HL-60/S4 treated with phorbol 12-myristate 13-acetate at 8.2 ng/mL for 4 days and 3 days (cell line): ENCODE data around the gene ERMN.

Experiments used
- in situ Hi-C: fragments of 300-500 bp; cut with MboI; formaldehyde crosslinking; loops from 2 replicates; pipeline ENCODE4 v1.15.0; 2022; ENCODE audit warnings: low sequenced_read_pairs

Gene ERMN

DNA sequence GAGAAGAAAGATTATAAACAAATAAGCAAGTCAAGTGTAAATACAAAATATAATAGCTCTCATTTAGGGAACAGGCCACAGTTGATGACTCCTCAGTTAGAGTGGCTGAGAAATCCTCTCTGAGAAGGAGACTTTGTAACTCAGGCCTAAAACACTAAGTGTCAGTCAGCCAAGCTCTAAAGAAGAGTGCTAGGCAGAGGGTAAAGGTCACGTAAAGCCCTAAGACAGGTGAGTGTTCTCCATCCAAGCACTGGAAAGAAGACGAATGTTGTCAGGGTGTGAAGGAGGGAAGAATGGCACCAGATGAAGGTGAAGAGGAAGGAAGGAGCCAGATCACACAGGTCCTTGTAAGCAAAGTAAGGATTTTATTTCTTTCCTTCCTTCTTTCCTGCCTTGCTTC lies 24.3 kb downstream of the ERMN start:
- in situ Hi-C loops: no loop called here

DNA sequence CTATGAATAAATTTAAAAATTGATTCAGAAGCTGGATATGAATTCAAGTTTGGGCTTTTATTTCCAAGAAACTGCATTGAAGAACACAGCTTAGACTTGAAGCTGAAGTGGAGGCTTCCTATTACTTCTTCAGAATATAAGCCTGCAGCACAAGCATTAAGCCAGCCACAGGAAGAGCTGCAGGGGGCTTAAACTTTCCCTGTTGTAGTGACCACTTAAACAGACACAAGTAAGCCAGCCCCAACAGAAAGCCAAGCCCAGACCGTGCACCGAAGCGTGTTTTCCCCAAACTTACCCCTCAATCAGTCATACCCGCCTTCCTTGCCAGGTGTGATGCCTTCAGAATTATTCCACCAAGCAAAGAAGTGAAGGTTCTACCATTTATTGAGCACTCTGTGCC lies 28.7 kb downstream of the ERMN start:
- in situ Hi-C loops: loop anchor here (25.0 kb wide), 1 partner anchor 715 kb away; no protein-coding TSS in a partner anchor

DNA sequence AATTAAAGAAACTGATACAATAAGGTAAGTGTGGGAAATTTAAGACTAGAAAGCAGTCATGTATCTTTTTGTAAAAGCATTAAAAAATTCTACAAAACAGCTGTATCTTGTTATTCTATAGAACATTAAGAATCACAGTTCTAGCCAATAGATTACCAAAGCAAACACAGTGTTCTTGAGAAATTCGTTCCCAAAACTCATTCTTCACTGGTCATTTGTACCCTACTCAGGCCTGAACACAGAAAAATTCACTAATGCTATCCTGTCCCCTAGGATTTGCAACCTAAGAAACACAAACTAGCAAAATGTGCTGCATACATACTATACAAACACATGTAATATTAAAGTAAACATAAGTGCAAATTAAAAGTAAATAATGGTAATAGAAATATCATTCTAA lies 29.1 kb downstream of the ERMN start:
- in situ Hi-C loops: loop anchor here (25.0 kb wide), 1 partner anchor 716 kb away; no protein-coding TSS in a partner anchor

DNA sequence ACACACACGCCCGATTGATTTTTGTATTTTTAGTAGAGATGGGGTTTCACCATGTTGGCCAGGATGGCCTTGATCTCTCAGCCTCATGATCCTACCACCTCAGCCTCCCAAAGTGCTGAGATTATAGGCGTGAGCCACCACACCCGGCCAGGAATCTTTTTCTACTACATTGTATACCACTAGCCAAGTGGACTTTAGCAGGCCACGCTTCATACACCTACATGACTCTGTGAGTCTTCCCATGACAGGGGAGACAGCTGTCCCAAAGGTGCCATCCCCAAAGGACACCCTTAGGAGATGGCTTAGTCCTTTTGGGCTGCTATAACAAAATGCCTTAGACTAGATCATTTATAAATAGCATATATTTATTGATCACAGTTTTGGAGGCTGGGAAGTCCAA lies 32.8 kb downstream of the ERMN start:
- in situ Hi-C loops: loop anchor here (25.0 kb wide), 1 partner anchor 719 kb away; no protein-coding TSS in a partner anchor

DNA sequence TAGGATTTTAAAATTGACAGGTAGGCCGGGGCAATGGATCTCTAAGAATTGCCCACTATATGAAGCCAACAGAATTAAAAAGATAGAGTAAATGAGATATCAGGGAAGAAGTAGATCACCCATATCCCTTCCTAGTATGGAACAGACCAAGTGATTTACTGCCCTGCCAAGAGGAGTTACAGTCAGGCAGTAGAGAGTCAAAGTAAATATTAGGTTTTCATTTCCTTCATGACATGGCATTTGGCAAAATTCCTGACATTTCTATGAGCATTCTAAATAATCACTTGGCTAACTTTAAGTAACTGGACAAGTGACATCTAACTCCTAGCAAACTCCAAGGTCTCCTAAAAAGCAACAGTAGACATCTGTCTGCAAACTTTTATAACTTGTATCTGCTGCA lies 34.6 kb downstream of the ERMN start:
- in situ Hi-C loops: loop anchor here (25.0 kb wide), 1 partner anchor 721 kb away; no protein-coding TSS in a partner anchor

DNA sequence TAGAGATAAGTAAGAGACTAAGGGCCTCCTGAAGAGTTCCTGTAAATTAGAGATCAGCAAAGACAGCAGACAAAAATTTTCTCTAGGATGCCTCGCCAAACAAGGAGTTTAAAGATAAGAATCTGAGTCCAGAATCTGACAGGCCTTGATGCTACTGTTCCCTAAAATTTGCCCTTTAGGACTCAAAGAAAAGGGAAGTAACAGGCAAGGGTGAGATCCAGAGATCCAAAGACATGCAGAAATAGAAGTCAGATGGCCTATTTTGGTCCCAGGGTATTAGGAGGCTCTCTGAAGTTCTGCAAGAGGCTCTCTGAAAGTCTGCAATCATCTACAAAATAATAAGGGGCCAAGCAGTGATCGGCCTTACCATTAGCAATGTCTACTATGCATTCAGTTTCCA lies 35.1 kb downstream of the ERMN start:
- in situ Hi-C loops: loop anchor here (25.0 kb wide), 1 partner anchor 722 kb away; no protein-coding TSS in a partner anchor

DNA sequence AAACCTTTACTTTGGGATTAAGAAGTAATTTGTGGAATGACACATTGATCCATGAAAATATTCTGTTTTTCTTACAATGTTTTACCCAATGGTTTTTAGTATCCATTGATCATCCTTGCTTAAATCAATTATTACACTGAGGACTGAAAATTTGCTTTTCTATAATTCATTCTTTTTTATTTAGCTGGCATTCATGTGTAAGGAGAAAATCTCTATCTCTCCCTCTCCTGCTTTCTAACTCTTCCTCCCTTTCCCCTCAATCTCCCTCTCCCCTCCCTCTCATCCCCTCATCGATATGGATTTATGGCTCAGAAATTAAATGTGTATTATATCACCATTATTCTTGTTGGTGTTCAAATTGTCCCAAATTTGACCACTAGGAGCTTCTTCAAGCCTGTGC lies 38.5 kb downstream of the ERMN start:
- in situ Hi-C loops: loop anchor here (25.0 kb wide), 1 partner anchor 725 kb away; no protein-coding TSS in a partner anchor

DNA sequence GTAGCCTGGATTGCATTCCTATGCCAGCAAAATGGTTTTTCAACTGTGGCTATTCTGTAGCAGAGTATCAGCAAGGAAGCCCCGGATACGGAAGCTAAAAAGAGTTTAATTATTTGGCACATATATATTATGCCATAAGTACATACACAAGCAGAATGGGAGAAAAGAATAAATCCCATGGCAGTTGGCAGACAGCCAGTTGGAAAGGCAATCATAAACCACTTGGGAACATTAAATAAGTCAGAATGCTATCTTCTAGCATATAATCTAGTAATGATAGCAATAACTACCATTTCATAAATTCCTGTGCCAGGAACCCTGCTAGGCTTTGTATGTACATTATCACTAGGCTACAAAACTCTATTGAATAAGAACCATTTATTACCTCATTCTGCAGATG lies 42.2 kb downstream of the ERMN start:
- in situ Hi-C loops: loop anchor here (25.0 kb wide), 1 partner anchor 729 kb away; no protein-coding TSS in a partner anchor

DNA sequence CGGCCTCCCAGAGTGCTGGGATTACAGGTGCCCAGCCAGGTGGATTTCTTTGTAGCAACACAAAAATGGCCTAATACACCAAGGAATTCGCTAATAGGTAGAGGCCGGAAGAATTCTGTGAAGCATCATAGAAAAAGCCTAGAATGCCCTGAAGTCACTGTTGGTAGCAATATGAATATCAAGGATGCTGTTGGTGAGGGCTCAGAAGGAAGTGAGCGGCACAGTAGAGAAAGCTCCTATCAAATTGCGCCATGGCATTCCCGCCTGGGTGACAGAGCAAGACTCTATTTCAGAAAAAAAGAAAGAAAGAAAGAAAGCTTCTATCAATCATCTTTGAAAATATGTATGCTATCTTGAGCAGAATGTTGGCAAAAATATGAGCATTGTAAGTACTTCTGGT lies 44.3 kb downstream of the ERMN start:
- in situ Hi-C loops: loop anchor here (25.0 kb wide), 1 partner anchor 731 kb away; no protein-coding TSS in a partner anchor

DNA sequence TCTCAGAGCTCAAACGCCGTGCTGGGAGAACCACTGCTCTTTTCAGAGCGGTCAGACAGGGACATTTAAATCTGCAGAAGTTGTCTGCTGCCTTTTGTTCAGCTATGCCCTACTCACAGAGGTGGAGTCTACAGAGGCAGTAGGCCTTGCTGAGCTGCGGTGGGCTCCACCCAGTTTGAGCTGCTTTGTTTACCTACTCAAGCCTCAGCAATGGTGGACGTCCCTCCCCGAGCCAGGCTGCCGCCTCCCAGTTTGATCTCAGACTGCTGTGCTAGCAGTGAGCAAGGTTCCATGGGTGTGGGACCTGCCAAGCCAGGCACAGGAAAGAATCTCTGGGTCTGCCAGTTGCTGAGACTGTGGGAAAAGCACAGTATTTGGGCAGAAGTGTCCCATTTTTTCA lies 46.3 kb downstream of the ERMN start:
- in situ Hi-C loops: loop anchor here (25.0 kb wide), 1 partner anchor 733 kb away; no protein-coding TSS in a partner anchor

DNA sequence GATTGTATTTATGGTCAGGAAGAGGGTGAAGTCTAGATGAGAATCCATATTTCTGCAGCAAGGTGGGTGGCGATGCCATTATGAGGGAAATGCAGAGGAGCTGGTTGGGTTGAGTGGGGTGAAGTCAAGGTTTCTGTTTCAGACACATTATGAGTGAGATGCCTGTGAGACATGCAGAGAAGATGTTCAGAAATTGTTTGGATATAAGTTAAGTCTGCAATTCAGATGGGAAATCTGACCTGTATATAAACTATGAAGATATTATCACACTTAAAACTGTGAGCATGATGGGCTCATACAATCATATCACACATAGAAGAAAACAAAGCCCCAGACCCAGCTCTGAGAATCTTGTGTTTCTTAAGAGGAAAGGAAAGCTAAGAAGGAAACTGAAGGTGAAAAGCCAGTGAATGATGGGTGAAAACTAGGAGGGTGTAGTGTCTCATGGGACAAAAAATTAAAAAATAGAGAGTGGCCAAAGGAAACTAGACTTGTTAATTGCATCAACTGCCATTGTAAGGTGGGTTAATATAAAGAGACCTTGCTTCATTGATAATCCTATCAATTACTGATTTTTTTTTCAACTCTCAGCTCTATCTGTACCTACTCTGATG lies 53.9 kb downstream of the ERMN start:
- in situ Hi-C loops: no loop called here

DNA sequence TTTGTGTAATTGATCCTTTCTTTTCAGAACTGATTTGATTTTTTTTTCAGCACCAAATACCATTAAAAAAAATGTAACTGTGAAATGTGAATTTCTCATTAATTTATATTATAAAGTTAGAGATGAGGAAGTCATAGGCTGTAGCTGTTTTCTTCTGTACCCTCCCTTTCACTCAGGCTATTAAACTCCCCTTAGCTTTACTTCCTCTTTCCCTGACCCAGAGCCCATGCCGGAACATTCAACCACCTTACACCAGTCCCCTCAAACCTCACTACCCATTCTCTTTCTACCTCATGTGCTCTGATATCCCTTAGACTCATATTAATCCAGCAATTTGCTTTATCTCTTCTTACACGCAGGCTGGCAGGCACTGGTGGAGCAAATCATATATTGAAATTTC lies 55.7 kb downstream of the ERMN start:
- in situ Hi-C loops: no loop called here

DNA sequence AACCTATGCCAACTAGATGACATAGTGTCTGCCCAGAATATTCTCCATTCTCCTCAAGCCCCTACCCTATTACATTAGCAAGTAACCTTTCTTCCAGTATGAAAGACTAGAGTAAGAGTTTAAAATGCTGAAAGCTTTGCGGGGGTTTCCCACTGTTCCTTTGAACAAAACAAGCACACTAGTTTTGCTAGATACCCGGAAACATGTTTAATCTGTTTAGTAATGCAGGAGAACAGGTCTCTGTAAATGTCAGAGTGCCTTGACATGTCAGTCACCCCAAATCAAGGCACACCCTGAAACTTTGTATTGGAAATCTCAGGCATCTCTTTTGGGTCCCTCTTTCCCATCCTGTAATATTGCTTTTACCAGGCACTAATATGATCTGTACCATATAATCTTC lies 56.6 kb downstream of the ERMN start:
- in situ Hi-C loops: no loop called here
